ENCODE data around the gene SOBP.

- TF ChIP-seq SMAD4 (CRISPR knock-in tag; IDR thresholded peaks at IDR 0.05) (no peak), CTCF (IDR thresholded peaks at IDR 0.05) (no peak), EMX1 (CRISPR knock-in tag; IDR thresholded peaks at IDR 0.05) (no peak), ATF2 (CRISPR knock-in tag; IDR thresholded peaks at IDR 0.05; ENCODE audit: borderline replicate concordance, low read depth) (no peak), SP1 (CRISPR knock-in tag; conservative IDR thresholded peaks at IDR 0.05) (no peak), E2F5 (CRISPR knock-in tag; IDR thresholded peaks at IDR 0.05) (no peak), ATF3 (CRISPR knock-in tag; conservative IDR thresholded peaks at IDR 0.05) (no peak)
Observed at GRCh38 chr6:107600121-107600520, 110.2 kb downstream of the SOBP start.

Data from WTC11 (cell line).